ENCODE results near the gene GREB1. TPM values are rescaled to one million over a fixed set of nuclear protein-coding genes. Genes with fewer than 3 reads are reported as not detected.

The GREB1 gene
- total and polyA plus RNA-seq, 2 of the 13 experiments (the other 11 are each of a cell fraction or from before 2014, with no cell fraction given), result 31.3 to 61.2 TPM

- no TSS peak for BruUV-seq (replicated peaks)
- no peak overlapping the region for H2AFZ ChIP-seq (ENCODE audit: low read length)
- CTCF ChIA-PET (ENCODE audit: low intra/inter-chr PET ratio, low total read pairs), result no interaction called here
- ATAC-seq (peak; percentile 9; the same call in 1 of the 3 replicates), FAIRE-seq (no peak), DNase-seq (ENCODE audit: low spot score) (no peak)
- intact Hi-C loops (cut with micrococcal nuclease; ENCODE audit: unreplicated experiment), result no loop called here
- no peaks in the 10 kb centered on the region for H4K20me1 ChIP-seq (ENCODE audit: insufficient read depth, low read length)
- H3K27ac ChIP-seq (ENCODE audit: extremely low read length, insufficient read depth, low read length), result no peak overlapping the region
- H3K4me1 ChIP-seq (ENCODE audit: insufficient read depth, low read length), result peaks cover 82% of the 10 kb centered on the region
- H3K9ac ChIP-seq (ENCODE audit: insufficient read depth, low read depth, low read length), result no peak overlapping the region
- in situ Hi-C loops (cut with HindIII; ENCODE audit: extremely low pct_ligation_motif_present, low pct_unique_long_range_greater_than_20kb), result no loop called here
- no peak overlapping the region for H3K4me2 ChIP-seq (ENCODE audit: low read depth, low read length)
- H3K27me3 ChIP-seq (ENCODE audit: control insufficient read depth in 1 of 2, insufficient read depth in 2 of 2, low read length in 2 of 2), result no peaks in the 10 kb centered on the region
- H3K36me3 ChIP-seq (replicated peaks in 1 of 2; ENCODE audit: control insufficient read depth in 1 of 2, insufficient read depth in 2 of 2, low read length in 2 of 2), result peaks cover 6 to 9% of the 10 kb centered on the region in 2 experiments; a peak in 3 of 5 replicates
- POLR2A ChIA-PET, result interaction anchor here (1.1 to 2.1 kb wide), 4 partner anchors 11 to 18 kb away, joined by 3 to 10 read pairs (median 8); partner anchors contain the start of gene GREB1
- WGBS (ENCODE audit: low lambda C conversion rate), result 92% methylated on average over 9 of the region's 10 CpGs
- H3K79me2 ChIP-seq (ENCODE audit: insufficient read depth, low read length), result peaks cover 94% of the 10 kb centered on the region
- H3K9me3 ChIP-seq (ENCODE audit: low read length), result no peaks in the 10 kb centered on the region
- no peak overlapping the region for H3K4me3 ChIP-seq (replicated peaks in 1 of 3; ENCODE audit: insufficient read depth in 1 of 3, low read depth in 2 of 3, low read length in 3 of 3)
- TF ChIP-seq RERE (CRISPR knock-in tag; IDR thresholded peaks at IDR 0.05; ENCODE audit: low read depth) (no peak), ZBTB38 (CRISPR knock-in tag; IDR thresholded peaks at IDR 0.05) (peak; percentile 82), HIVEP1 (CRISPR knock-in tag; IDR thresholded peaks at IDR 0.05) (no peak), SNAPC2 (CRISPR knock-in tag; IDR thresholded peaks at IDR 0.05) (no peak), ZNF430 (CRISPR knock-in tag; IDR thresholded peaks at IDR 0.05) (no peak), ZNF362 (CRISPR knock-in tag; IDR thresholded peaks at IDR 0.05; ENCODE audit: borderline replicate concordance) (no peak), CTCF (CRISPR knock-in tag; IDR thresholded peaks at IDR 0.05) (0 out of 2 replicates have a peak, but pooled peaks have one; percentile 3), CREBL2 (CRISPR knock-in tag; IDR thresholded peaks at IDR 0.05; ENCODE audit: borderline replicate concordance) (no peak), MED1 (CRISPR knock-in tag; IDR thresholded peaks at IDR 0.05) (no peak), ONECUT2 (CRISPR knock-in tag; IDR thresholded peaks at IDR 0.05) (no peak), ZBTB7B (CRISPR knock-in tag; IDR thresholded peaks at IDR 0.05) (no peak), NAIF1 (CRISPR knock-in tag; IDR thresholded peaks at IDR 0.05; ENCODE audit: borderline replicate concordance) (no peak), ZNF567 (CRISPR knock-in tag; IDR thresholded peaks at IDR 0.05; ENCODE audit: borderline replicate concordance) (no peak)
Observed at GRCh38 chr2:11516984-11517648, 16.7 kb upstream of the GREB1 start.

All from HepG2 (cell line).